Skeletal muscle tissue (tissue), 4 donors: ENCODE data around the gene CHD9. TPM values are rescaled to one million over a fixed set of nuclear protein-coding genes. Genes with fewer than 3 reads are reported as not detected.
A peak's percentile ranks its signal among the peaks of the same experiment; 100 is the strongest.
"Not testable (repeated sequence)": the region's sequence is repeated elsewhere in the genome, so short reads cannot be mapped to it uniquely, and the experiment has no call there.

Experiments
- H3K27ac ChIP-seq: one replicate; pipeline ENCODE4 v1.7.0; 2013; ENCODE audit warnings: mild to moderate bottlenecking, low read depth, low read length, inconsistent platforms
- H3K27me3 ChIP-seq, 3 donors: one replicate each; pipeline ENCODE4 v1.7.0; 2013; ENCODE audit warnings: low read length in 3 of 3; ENCODE audit not compliant: control insufficient read depth in 3 of 3, insufficient read depth in 3 of 3
- H3K36me3 ChIP-seq, 3 donors: one replicate each; pipeline ENCODE4 v1.7.0; 2013; ENCODE audit warnings: low read length in 3 of 3; ENCODE audit not compliant: control insufficient read depth in 3 of 3, insufficient read depth in 3 of 3
- H3K4me1 ChIP-seq, 3 donors: one replicate each; pipeline ENCODE4 v1.7.0; 2013; ENCODE audit warnings: low read length in 3 of 3, mild to moderate bottlenecking in 3 of 3; ENCODE audit not compliant: control insufficient read depth in 3 of 3, insufficient read depth in 3 of 3
- H3K4me3 ChIP-seq, 3 donors: one replicate each; pipeline ENCODE4 v1.7.0; 2013; ENCODE audit warnings: low read length in 3 of 3
- H3K9ac ChIP-seq, 3 donors: one replicate each; pipeline ENCODE4 v1.7.0; 2013; ENCODE audit warnings: low read length in 3 of 3, mild to moderate bottlenecking in 3 of 3, moderate library complexity in 2 of 3, low read depth in 1 of 3
- H3K9me3 ChIP-seq, 3 donors: one replicate each; pipeline ENCODE4 v1.7.0; 2013; ENCODE audit warnings: low read length in 3 of 3; ENCODE audit not compliant: control insufficient read depth in 3 of 3
- total RNA-seq: library from RNA; depleted of rRNA; stranded (reverse); fragments of >200 nt; gene quantifications from one replicate; pipeline ENCODE4 v1.2.3, GENCODE V29; 2014
- donor health status: Osteomylitis.

CHD9 gene
- total RNA-seq, 1 donor from 2014 or later: 69.4 TPM

DNA sequence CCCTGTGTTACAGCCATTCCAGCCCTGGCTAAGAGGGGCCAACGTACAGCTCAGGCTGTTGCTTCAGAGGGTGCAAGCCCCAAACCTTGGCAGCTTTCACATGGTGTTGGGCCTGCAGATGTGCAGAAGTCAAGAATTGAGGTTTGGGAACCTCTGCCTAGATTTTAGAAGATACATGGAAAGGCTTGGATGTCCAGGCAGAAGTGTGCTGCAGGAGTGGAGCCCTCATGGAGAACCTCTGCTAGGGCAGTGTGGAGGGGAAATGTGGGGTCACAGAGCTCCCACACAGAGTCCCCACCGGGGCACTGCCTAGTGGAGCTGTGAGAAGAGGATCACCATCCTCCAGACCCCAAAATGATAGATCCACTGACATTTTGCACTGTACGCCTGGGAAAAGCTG is 130.9 kb downstream of the CHD9 start:
- not testable (repeated sequence) for H3K9ac ChIP-seq, H3K4me3 ChIP-seq, H3K9me3 ChIP-seq

DNA sequence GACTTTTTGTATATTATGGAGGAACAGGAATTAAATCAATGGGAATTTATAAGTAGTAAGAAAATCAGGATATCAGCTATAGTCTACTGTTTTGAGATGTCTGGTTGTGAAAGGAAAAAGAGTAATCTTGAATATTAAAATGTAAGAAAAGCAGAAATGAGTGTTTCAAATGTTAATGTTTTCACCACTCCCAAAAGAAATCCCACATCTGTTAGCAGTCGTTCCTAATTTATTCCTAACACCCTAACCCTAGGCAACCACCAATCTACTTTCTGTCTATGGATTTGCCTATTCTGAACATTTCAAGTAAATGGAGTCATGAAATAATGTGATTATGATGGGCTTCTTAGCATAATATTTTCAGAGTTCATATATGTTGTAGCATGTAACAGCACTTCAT is 133.0 kb downstream of the CHD9 start:
- H3K9me3 ChIP-seq: peaks cover 0 to 4% (median 0%) of the 10 kb centered on the region in 3 donors
- no peak overlapping the region for H3K27ac ChIP-seq
- H3K36me3 ChIP-seq: peaks cover 2 to 13% (median 5%) of the 10 kb centered on the region in 3 donors
- H3K9ac ChIP-seq: no peak overlapping the region
- H3K4me1 ChIP-seq: no peaks in the 10 kb centered on the region
- no peaks in the 10 kb centered on the region for H3K27me3 ChIP-seq
- no peak overlapping the region for H3K4me3 ChIP-seq

More for the DNA sequence above, 130.9 kb downstream of the CHD9 start:
- H3K36me3 ChIP-seq: peaks cover 2 to 13% (median 5%) of the 10 kb centered on the region in 3 donors
- H3K4me1 ChIP-seq, H3K27me3 ChIP-seq, H3K27ac ChIP-seq: not testable (repeated sequence)

DNA sequence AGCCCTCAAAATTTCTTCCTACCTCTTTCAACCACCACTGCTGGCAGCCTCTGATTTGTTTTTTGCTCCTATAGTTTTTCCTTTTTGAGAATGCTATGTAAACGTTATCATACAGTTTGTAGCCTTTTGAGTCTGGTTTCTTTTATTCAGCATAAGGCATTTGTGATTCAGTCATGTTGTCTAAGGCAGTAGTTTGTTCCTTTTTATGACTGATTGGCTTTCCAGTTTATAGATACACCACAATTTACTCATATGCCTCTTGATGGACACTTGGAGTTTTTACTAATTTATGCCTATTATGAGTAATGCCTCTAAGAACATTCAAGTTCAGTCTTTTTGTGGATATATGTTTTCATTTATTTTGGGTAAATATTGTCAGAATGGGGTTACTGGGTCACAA is 136.6 kb downstream of the CHD9 start:
- Histone ChIP-seq H3K27ac (no peak overlapping the region), H3K9me3 (no peaks in the 10 kb centered on the region), H3K9ac (no peak overlapping the region), H3K4me3 (no peak overlapping the region), H3K27me3 (no peaks in the 10 kb centered on the region), H3K36me3 (peaks cover 0 to 4% (median 0%) of the 10 kb centered on the region in 3 donors), H3K4me1 (no peaks in the 10 kb centered on the region)

DNA sequence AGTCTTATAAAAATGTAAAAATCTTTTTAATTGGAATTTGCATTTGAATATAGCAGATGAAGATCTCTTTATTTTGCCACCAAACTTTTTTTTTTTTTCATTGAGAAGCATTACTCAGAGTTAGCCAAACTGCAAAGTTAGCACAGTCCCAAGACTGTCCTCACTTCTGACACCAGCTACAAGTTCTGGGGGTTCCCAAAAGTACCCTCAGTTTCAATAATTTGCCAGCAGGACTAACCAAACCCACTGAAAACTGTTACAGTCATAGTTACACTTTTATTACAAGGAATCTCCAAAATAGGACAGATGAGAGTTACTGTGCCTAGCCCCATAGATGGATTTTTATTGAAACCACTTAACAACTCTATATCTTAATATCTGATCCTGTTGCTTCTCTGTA is 144.1 kb downstream of the CHD9 start:
- Histone ChIP-seq H3K4me3 (no peak overlapping the region), H3K4me1 (no peaks in the 10 kb centered on the region), H3K9ac (no peak overlapping the region), H3K27ac (no peak overlapping the region), H3K27me3 (no peaks in the 10 kb centered on the region), H3K9me3 (no peaks in the 10 kb centered on the region), H3K36me3 (no peaks in the 10 kb centered on the region)

DNA sequence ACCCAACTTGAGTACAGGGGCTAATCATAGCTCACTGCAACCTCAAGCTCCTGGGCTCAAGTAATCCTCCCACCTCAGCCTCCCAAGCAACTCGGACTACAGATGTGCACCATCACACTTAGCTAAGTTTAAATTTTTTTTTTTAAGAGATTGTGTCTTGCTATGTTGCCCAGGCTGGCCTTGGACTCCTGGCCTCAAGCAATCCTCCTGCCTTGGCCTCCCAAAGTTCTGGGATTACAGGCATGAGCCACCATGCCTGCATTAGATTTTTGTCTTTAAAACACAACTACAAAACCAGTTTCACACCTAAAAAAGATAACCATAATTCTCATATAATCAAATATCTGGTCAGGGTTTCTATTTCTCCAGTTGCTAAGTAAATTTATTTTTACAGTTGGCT is 147.1 kb downstream of the CHD9 start:
- Histone ChIP-seq H3K36me3 (no peaks in the 10 kb centered on the region), H3K9me3 (no peaks in the 10 kb centered on the region), H3K9ac (no peak overlapping the region), H3K27me3 (no peaks in the 10 kb centered on the region), H3K4me3 (no peak overlapping the region), H3K27ac (no peak overlapping the region), H3K4me1 (no peaks in the 10 kb centered on the region)

DNA sequence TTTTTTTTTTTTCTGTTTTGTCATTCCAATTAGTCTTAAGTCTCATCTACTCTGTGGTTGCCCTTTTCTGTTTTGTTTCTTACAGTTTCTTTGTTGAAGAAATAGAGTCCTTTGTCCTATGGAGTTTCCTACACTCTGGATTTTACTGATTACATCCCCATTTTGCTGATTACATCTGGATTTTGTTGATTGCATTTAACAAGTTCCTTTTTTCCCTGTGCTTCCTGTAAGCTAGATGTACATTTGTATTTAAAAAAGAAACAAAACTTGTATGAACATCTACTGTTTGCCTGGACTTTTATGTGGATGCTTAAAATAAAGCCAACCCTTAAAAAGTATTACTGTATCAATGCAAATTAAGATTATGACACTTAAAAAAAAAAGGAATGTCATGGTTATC is 147.6 kb downstream of the CHD9 start:
- Histone ChIP-seq H3K27me3 (no peaks in the 10 kb centered on the region), H3K4me3 (no peak overlapping the region), H3K36me3 (no peaks in the 10 kb centered on the region), H3K27ac (no peak overlapping the region), H3K9ac (no peak overlapping the region), H3K9me3 (no peaks in the 10 kb centered on the region), H3K4me1 (no peaks in the 10 kb centered on the region)

DNA sequence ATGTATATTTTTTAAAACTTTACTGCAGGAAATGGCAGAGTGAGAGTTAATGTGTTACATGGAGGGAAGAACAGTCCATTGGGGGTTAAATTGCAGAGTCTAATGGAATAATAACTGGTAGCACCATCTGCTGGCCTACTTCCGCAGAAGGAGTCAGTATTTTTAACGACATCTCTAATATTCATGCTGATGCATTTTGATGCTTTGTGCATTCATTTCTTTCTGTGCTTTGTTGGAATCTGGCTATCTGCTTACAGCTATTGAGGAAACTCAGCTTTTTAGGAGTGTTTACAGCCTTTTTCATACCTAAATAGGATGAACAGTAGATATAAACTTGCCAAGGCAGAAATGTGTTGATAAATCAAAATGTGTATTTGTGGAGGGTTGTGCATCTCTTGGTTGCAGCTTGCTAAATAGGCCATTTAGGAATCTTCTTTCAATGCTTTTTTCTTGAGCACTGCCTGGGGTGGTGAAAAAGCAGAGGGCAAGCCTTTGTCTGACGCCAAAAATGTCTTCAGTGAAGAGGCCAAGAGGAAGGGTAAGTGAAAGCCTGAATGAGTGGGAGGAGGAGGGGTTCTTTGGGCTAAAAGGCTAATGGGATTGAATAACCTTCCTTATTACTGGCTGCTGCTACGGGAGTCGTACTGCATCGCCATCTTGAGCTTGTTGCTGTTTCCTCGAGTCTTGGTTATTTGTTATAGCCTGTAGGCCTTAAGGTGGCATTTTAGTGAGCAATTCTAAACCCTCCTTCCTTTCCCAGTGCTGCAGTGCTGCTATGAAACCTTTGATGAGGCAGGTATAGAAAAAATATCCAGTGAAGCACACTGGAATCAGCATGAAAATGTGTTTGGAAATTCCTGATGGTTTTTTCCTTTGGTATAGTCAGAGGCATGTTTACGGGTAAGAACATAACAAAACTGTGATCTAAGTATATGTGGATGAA is 153.3 kb downstream of the CHD9 start:
- Histone ChIP-seq H3K9me3 (no peaks in the 10 kb centered on the region), H3K27ac (peak overlapping the region; percentile 82), H3K9ac (peak overlapping the region; percentile 62 to 90 (median 79)), H3K27me3 (no peaks in the 10 kb centered on the region), H3K36me3 (no peaks in the 10 kb centered on the region), H3K4me3 (peak overlapping the region; percentile 61 to 89 (median 71)), H3K4me1 (peaks cover 3 to 28% (median 10%) of the 10 kb centered on the region in 3 donors)

DNA sequence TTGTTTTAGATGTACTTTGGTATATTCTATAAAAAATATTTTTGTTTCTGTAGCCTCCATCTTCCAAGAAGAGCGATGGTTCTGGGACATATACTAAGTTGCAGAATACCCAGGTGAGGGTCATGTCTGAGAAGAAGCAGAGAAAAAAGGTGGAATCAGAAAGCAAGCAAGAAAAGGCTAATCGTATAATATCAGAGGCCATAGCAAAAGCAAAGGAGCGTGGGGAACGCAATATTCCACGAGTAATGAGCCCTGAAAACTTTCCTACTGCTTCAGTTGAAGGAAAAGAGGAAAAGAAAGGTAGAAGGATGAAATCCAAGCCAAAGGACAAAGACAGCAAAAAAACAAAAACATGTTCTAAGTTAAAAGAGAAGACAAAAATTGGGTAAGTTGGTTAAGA is 154.6 kb downstream of the CHD9 start:
- H3K36me3 ChIP-seq: no peaks in the 10 kb centered on the region
- peak overlapping the region; percentile 29 for H3K27ac ChIP-seq
- no peaks in the 10 kb centered on the region for H3K27me3 ChIP-seq
- H3K4me1 ChIP-seq: peaks cover 6 to 31% (median 13%) of the 10 kb centered on the region in 3 donors
- peak overlapping the region; percentile 57 to 89 (median 71) for H3K4me3 ChIP-seq
- peak overlapping the region; percentile 54 to 90 (median 79) for H3K9ac ChIP-seq
- no peaks in the 10 kb centered on the region for H3K9me3 ChIP-seq

DNA sequence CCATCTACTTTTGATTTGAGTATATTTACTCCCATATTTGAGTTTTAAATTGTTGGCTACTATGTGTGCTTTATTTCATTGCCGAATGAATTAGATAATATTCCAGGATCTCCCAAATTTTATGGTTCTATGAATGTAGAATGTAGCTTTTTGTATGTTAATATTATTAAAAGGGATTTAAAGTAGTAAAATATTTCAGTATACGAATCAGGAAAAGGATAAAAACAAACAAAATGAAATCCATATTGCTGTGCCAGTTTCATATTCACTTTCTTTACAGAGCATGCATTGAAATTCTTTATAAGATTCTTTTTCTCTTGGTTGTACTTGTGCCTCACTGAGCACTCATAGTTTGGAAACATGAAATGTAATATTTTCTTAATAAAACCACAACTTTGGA is 155.1 kb downstream of the CHD9 start:
- H3K4me3 ChIP-seq: peak overlapping the region; percentile 57 to 89 (median 71)
- peak overlapping the region; percentile 29 for H3K27ac ChIP-seq
- H3K4me1 ChIP-seq: peaks cover 6 to 31% (median 13%) of the 10 kb centered on the region in 3 donors
- no peaks in the 10 kb centered on the region for H3K9me3 ChIP-seq
- no peaks in the 10 kb centered on the region for H3K27me3 ChIP-seq
- H3K9ac ChIP-seq: peak overlapping the region; percentile 54 to 90 (median 79)
- no peaks in the 10 kb centered on the region for H3K36me3 ChIP-seq

DNA sequence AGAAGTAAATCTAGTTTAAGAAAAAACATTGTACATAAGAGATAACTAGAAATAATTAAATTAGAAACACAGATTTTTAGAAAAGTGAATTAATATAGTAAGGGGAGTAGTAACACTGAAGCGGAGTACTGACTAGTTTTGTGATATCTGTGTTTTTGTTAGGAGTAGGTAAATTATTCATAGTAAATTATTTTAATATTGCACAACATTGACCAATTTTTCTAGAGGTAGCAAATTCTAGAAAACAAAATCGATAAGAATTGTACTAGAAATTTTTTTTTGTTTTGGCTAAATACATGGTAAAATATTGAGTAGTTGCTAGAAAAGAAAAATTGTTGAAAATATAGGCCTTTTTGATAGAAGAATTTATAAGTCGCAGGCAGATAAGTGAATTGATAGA is 156.5 kb downstream of the CHD9 start:
- peaks cover 6 to 34% (median 13%) of the 10 kb centered on the region in 3 donors for H3K4me1 ChIP-seq
- no peaks in the 10 kb centered on the region for H3K36me3 ChIP-seq
- no peaks in the 10 kb centered on the region for H3K27me3 ChIP-seq
- H3K4me3 ChIP-seq: peak overlapping the region in 1 of 3 donors; percentile 59
- no peak overlapping the region for H3K27ac ChIP-seq
- no peaks in the 10 kb centered on the region for H3K9me3 ChIP-seq
- no peak overlapping the region for H3K9ac ChIP-seq
